Stimulated activated CD8-positive, alpha-beta memory T cell treated with anti-CD3 and anti-CD28 coated beads, Interleukin-15, amount 100 ng/mL, for 1 hour (primary cell): ENCODE data around the gene DYNC1I1.

Experiments used
- DNase-seq: peaks from one replicate; pipeline ENCODE4 v3.0.0-alpha.2; 2020; ENCODE audit warnings: low read depth

The DYNC1I1 gene

DNA sequence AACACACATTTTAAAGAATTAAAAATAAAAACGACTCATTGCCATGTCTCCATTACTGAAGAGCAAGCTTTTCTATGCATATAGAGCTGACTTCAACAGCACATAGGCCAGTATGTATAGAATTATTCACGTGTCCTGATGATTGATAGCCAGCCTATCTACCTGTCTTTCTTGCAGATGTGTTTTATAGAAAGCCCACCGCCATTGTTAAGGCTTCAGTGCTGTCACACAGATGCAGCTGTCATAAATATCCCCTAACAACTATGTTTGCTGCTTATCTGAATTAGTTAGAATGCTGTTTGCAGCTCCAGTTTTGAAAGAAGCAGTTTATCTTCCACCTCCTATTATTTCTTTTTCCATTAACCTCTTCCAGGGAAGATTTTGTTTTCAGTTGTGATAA is 313.6 kb downstream of the DYNC1I1 start:
- DNase-seq = no peak

DNA sequence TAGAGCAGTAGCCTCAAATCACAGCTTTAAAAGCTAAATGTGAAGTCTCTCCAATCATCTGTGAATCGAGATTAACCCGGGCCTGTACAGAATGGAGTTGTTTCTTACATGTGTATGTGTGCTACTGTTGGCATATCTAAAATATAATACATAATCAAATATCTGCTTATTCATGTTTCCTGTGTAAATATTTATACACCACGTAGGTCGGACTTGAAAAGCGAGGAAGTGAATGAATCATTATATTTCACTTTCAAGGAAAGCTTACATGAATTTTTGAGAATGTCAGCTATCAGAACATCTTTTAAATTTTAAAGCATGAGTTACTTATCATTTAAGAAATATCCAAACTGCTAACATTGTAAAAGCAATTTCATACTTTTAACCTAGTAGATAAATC is 316.2 kb downstream of the DYNC1I1 start:
- no peak for DNase-seq

DNA sequence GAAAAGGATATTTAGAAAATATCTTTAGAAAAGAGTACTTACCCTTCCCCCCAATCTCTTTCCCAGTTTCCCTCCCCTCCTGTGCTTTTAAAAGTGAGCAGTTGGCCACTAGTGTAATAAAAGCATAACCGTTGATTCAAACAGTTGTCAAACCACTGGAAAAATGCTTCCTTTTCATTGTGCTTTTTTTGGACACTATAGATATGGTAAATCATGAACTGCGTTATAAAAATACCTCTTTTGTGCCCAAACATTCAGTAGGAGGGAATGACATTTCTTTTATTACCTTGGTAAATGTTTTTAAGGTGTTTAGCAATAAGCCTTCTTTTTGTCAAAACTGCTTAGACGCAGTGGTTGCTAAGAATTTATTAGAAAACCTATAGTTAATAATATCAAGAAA is 317.2 kb downstream of the DYNC1I1 start:
- no peak for DNase-seq

DNA sequence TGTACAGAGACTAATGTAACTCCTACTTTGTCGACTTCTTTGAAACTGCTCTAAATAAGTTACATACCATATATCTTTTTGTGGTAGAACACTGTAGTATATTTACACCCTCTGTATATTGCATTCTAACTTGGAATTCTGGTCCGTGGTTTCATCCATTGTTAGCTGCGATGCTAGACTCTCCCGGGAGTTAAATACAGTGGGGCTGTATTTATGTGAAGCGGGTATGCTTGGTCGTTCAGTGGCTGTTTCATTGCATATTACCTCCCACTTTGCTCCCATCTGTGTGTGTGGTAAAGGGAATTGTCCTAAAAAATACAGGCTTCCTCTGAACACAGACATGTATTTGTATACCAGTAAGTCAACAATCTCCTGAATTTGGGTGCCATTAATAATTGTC is 318.4 kb downstream of the DYNC1I1 start:
- DNase-seq = no peak

DNA sequence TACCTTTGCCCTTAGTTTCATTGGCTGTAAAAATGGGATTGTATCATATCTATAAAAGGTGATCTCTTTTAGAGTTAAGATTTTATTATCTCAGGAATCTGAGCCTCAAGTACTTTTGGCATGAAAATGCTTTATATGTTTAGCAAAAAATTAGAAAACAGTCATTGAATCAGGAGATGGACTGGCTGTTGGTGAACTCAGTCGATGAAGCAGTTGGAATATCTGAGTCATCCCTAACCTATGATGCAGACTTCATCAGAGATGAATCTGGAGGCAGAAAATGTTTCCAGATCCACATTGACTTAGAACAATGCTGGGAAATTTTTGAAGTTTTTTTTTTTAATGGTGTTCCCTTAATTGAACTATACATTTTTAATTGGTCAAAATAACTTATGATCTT is 321.1 kb downstream of the DYNC1I1 start:
- DNase-seq = no peak

DNA sequence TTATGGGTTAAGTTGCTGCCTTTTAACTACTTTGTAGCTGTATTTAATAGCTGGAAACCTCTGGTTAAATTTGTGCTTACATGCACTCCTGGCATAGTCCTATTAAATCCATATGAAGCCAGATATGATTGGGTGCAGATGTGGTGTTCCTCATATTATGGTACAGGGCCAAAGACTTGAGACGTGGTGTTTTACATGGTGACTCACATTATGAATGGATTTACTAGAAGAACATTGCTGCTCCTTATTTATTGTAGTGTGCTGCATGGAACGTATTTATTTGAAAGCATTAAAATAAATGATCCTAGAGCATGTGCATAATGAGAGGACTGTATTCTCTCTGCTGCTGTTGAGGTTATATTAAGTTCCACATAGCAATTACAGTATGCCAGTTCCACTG is 325.5 kb downstream of the DYNC1I1 start:
- no peak for DNase-seq

DNA sequence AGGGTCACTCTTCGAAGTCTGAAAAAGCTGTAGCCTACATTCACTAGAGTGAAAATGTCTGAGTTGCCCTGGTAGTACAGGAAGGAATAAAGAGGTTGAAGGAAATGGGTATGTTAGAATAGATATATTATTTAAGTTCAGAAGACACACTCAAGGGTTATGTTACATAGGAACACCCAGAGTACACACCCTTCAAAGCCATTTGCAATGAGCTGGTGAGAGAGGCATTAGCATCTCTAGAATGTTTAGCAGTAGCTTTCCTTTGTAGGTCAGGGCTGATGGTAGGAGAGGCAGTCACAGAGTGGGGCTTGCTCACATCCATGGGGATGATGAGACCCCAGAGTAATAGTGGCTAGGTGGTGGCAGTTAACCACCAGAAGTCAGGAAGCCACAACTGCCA is 328.4 kb downstream of the DYNC1I1 start:
- no peak for DNase-seq

DNA sequence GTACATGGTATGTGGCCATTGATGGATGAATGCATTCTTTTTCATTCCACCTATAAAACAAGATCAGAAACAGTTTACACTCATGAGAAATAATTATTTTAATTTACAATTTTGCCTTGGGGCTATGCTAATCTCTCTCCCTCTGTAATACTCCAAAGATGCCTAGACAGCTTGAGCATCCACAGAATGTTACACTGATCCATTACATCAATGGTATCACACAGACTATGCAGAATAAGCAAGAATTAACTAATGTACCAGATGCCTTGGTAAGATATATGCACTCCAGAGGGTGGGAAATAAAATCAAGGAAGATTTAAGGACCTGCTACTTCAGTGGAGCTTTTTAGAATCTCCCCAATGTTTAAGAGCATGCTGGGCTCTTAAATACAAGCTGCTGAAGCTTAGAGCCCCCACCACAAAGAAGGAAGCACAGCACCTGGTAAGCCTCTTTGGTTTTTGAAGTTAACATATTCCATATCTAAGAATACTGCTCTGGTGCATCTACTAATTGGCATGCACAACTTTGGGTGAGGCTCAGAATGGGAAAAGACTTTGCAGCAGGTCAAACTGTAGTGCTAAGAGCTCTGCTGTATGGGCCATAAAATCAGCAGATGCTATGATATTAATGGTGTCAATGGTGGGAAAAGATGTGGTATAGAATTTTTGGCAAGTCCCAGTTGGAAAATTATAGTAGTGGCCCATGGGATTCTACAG is 329.9 kb downstream of the DYNC1I1 start:
- no peak for DNase-seq

DNA sequence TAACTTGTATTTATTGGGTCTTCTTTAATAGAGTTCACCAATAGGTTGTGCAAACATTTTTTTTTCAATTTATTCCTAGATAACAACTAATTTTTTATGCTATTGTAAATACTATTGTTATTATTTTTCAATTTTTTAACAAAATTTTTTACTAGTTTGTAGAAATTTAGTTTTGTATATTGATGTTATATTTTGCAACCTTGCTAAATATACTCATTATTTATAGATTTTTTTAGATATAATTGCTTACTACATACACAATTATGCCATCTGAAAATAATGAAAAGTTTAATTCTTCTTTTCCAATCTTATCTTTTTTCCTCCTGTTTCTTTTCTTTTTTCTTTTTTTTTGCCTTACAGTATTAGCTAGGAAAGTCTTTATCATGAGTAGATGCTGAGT is 332.6 kb downstream of the DYNC1I1 start:
- DNase-seq = no peak

DNA sequence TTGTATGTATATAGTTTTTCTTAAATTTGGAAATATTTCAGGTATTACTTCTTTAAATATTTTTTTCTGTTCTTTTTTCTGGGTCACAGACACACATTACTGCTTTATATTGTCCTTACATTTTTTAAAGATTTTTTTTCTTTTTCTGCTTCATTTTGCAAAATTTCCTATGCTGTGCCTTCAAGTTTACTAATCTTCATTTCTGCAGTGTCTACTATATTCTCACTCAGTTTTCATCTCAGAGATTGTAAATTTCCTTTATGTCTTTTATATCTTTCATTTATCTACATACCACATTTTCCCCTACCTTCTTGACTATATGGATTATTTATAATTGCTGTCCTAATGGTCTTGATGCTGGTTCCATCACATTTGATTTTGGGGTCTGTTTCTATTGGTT is 339.1 kb downstream of the DYNC1I1 start:
- DNase-seq = no peak

DNA sequence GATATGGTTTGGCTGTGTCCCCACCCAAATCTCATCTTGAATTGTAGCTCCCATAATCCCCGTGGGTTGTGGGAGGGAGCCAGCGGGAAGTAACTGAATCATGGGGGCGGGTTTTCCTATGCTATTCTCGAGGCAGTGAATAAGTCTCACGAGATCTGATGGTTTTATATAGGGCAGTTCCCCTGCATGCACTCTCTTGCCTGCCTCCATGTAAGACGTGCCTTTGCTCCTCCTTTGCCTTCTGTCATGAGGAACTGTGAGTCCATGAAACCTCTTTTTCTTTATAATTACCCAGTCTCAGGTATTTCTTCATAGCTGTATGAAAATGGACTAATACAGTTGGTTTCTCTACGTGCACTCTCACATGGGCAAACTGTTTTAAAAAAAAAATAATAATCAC is 341.8 kb downstream of the DYNC1I1 start:
- no peak for DNase-seq

DNA sequence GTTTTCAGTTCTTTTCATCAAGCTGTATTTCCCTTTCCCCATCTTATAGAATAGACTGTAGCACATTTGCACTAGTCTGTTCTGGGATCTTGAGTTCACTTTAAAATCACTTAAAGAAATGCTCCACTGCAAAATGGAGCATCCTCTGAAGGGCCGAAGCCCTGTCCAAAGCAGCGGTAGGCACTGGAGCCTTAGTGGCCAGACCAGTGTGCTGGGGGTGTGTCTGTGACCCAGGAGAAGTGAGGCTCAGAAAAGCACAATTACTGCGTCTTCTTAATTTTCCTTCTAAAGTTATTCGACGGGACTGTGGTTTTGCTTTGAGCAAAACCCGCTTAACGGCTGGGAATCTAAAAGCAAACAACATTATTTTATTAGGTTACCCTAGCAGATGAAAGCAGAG is 343.8 kb downstream of the DYNC1I1 start:
- DNase-seq = no peak

DNA sequence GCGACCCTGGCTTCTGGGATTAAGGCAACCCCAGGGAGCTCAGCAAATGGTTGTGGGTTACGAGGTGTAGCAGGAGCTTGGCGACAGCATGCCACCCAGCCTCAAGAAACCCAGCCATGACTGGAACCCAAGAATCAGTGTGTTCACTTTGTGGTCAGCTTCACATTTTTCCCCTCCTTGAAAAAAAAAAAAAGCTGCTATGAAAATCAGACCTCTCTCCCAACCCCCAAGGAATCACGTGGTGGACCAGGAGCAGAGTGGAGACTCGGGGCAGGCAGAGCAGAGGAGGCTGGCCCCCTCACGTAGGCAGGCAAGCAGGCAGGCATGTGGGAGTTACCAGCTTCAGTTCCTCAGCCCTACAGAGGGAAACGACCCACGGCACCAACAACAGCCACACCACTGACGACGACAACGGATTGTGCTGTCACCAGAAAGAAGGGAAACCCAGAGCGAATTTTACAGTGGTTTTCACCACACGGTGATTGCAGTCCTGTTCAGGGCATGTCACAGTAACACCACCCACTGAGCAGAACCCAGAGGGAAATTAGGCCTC is 346.2 kb downstream of the DYNC1I1 start:
- no peak for DNase-seq

DNA sequence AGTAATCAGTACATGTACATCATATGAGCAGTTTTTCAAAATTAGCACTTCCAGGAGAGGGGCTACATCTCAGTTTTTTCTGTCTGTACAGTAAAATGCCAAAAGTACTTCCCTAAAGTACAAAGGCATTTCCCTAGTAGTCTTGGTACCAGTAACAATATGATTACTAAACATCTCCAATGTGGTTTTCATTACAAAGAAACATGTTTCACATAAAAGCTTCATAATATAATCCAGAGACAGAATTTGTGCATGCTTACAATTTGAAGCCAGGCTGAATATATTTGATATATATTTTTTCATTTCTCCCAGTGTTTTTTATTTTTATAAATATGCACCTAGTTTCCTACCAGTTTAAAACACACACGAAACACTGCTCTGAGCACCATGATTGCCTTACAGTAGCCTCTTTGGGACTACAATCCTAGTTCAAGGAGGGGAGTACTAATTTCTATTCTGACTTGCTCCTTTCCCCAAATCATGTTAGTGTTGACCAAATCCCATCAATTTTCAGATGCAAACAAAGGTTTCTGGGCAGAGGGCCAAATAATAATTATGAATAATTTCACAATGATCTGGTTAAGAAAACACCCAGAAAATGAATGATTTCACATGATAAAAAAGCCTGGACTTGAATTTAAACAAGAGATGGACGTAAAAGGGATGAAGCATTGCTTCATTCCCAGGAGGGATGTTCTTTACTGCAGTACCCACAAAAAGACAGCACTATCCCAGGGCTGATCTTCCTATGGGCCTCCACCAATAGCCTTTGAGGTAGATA is 348.3 kb downstream of the DYNC1I1 start:
- DNase-seq = no peak

DNA sequence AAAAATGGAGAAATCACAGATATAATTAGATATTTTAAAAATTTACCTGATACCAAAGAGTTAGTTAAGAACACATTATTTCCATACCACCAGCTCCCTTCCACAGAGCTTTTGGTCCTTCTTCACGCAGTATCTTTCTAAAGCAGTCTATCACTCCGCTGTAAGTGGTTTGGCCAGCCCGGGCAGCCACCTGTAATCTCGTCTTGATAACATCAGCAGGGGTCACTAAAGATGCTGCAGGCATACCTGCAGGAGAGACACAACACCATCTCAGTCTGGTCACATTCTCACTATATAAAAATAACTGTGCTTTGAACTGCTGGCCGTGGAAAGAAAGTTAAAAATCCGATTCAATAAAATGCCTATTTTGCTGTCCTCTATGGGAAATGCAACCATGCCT is 349.4 kb downstream of the DYNC1I1 start:
- DNase-seq = no peak

DNA sequence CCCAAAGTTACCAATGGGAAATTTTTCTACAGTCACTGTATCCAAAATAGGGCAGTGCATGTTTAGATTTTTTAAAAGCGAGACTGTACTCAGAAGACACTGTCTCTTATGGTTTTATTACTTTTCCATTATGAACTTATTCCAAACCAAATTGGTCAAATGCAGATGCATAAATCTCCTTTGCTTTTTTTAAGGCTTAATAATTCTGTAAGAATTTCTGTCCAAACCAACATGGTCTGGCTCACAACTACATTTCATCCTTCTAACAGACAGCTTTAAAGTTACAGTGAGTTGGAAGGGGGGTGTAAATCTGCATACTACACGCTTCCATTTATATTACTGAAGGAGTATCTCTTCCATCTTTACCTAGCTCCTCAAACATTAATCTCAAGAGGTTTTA is 350.4 kb downstream of the DYNC1I1 start:
- no peak for DNase-seq

DNA sequence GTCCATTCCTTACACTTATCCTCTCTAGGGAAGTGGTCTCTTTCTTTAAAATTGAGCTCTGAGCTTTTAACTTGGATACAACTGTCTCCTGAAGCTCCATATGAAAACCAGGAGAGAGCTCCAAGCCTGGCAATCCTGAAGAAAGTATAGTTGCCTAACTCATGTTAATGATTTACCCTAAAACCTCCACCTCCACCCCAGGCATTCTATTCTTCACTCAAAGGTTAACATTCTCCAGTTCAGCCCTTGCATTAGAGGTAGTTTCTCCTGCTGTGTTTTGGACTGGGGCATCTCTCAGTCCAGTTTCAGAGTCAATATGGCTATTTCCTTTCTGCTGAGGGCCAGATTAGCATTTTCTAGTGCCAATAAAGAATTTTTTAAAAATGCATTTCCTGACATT is 354.0 kb downstream of the DYNC1I1 start:
- DNase-seq = no peak

DNA sequence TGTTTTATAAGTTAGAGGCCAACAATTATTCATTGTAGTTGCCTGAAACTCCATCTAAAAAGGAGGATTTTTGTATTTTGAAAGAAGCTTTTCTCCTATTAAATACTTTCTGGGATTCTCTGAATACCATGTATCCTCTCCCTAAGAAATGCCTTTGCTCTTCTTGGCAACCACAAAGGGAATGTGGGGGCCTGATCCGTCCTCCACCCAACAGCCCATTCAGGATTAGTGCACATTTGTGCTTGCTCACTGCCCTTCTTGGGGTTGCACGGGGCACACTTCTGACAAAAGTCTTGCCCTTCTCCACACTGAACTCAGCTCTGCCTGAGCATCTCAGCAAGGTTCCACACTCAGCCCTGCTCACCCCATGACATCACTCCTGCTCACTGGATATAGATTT is 355.4 kb downstream of the DYNC1I1 start:
- DNase-seq = no peak

DNA sequence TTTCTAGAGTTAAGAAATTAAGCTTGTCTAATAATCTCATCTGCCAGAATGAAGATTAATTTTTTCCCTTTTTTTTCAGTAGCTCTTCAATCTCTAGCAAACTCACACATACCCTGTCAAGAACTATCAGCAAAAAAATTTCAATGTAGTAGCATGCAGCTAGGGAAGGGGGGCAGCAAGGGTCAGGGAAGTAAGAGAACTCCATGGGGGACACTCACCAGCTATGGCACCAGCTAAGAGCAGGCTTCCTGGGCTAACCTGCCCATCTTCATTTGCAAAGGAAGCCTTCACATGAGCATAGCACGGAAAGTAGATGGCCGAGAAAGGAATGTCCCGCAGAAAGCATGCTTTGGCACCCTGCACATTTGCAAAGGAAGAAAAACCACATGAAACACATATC is 359.2 kb downstream of the DYNC1I1 start:
- DNase-seq = no peak

DNA sequence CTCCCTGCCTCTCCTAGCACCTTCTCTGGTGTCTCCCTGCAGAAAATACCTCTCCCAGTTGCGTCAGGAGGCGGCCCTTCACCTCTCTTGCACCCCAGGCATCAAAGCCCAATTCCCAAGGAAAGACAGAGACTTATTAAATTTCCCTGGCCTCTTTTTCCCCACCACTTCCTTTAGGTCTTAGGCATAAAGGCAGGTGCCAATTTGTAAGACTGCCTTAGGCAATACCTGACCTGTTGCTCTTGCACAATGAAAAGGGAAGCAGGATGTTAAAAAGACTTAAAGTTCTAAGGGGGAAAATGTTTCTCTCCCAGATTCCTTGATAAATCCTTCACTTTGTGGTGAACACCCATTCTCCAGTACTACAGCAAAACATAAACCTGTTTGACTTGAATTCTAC is 362.9 kb downstream of the DYNC1I1 start:
- no peak for DNase-seq

DNA sequence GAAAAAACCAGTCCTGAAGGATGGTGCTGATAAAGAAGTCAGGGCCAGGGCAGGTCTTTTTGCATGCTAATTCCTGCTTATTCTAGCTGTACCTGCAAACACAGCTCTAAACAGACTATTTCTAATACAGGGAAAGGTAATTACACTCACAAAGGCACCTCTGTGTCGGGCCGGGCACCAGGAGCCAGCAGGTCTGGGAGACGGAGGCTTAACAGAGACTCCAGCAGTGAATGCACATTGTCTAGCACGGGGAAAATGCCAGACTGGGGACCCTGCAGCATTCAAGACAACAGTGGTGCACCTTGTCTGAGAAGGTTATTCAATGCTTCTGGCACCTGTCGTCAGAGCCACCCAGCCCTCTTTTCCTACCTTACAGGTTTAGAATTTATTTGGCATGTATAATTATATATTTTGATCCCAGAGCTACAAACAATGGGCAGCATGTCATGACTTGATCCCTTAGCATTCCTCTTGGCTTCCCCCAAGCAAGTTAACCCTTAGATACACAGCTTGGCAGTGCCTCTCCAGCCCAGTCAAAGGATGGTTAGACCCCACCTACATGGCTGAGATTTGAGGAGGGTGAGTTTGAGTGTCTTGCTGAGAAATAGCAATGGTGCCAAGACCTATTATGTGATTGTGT is 364.4 kb downstream of the DYNC1I1 start:
- DNase-seq = no peak

DNA sequence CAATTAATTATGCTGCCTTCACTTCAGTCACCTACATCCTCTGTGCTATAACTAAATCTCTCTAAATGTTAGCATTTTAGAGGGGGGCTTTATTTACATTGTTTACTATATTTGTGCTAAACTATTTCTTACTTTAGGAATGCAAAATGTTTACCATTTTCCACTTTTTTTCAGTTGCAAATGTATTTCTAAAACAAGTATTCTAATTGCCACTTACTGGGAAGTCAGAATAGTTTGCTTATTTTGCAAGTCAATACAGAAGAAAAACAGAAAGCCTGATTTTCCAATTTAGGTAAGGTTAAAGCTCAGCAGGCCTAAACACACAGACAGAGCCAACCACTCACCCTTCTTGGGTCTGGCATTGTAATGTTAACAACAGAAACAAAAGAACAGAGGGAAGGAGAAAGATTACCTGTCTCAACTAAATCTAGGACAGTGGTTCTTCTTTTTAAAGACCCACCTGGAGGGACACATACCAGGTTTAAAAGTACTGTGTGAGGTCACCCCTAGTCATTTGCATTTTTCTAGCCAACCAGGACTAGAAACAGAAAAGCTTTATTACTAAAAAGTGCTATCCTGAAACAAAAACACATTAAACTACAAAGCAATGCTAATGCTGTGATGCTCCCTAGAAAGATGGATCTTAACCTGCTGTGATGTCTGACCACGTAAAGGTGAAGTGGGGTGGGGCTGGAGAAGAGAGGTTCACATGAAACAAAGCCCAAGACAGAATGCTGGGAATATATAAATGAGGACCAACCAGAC is 371.3 kb downstream of the DYNC1I1 start:
- DNase-seq = no peak

DNA sequence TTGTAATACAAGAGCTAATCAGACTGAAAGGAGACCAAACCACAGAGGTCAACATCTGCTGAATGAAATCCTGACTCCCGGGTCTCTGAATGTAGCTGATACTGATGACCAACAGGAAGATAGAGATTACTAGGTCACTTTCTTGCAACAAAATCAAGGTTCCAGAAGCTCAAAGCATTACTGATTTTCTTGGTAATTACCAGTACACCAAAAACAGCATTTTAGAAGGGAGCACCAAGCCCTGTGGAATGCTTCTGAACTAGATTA is 371.8 kb downstream of the DYNC1I1 start:
- DNase-seq = no peak
